ENCODE data around the gene MARCHF9. TPM values are rescaled to one million over a fixed set of nuclear protein-coding genes. Genes with fewer than 3 reads are reported as not detected.
A peak's percentile ranks its signal among the peaks of the same experiment; 100 is the strongest.
"Not testable (repeated sequence)": the region's sequence is repeated elsewhere in the genome, so short reads cannot be mapped to it uniquely, and the experiment has no call there.

MARCHF9 gene
- total RNA-seq, result 10 to 100 TPM; 29.2 to 31.4 TPM

GRCh38 chr12:57754411-57755193, at the start of gene MARCHF9:
MARCHF9 (plus strand) TSS chr12:57755103; CDS start chr12:57755529, 426 bp downstream.
- Mint-ChIP-seq H3K9me3 (no peaks in the 10 kb centered on the region), H3K27ac (peak within 1 kb of the TSS; percentile 81), H3K4me3 (peak within 1 kb of the TSS; percentile 93), H3K36me3 (ENCODE audit: low read depth) (peaks cover 34% of the 10 kb centered on the region), H3K27me3 (peaks cover 3% of the 10 kb centered on the region), H3K4me1 (peaks cover 63% of the 10 kb centered on the region)
- CTCF ChIA-PET, result interaction anchor here (0.6 kb wide), 2 partner anchors 11 to 23 kb away, joined by 3 read pairs; no protein-coding TSS in a partner anchor
- peak; percentile 88 for DNase-seq
- POLR2A ChIA-PET, result interaction anchor here (1.0 to 2.4 kb wide), 5 partner anchors 10 to 17 kb away, joined by 3 to 11 read pairs (median 3); partner anchors contain the start of genes EEF1AKMT3, METTL1 and TSPAN31

GRCh38 chr12:57707250-57707649, 47.7 kb upstream of the MARCHF9 start:
- H3K36me3 Mint-ChIP-seq (ENCODE audit: low read depth), result peaks cover 59% of the 10 kb centered on the region
- H3K4me1 Mint-ChIP-seq, result peaks cover 8% of the 10 kb centered on the region
- POLR2A ChIA-PET, result interaction anchor here (1.4 kb wide), 1 partner anchor 13 kb away, joined by 5 read pairs; no protein-coding TSS in a partner anchor

GRCh38 chr12:57708296-57708695, 46.6 kb upstream of the MARCHF9 start:
- CTCF ChIA-PET, result interaction anchor here (1.3 kb wide), 1 partner anchor 15 kb away, joined by 4 read pairs; the partner anchor contains the start of gene OS9
- H3K36me3 Mint-ChIP-seq (ENCODE audit: low read depth), result peaks cover 56% of the 10 kb centered on the region
- H3K9me3 Mint-ChIP-seq, result peaks cover 4% of the 10 kb centered on the region
- H3K4me3 Mint-ChIP-seq, result no peak overlapping the region
- POLR2A ChIA-PET, result interaction anchor here (0.6 to 1.4 kb wide), 5 partner anchors 12 to 601 kb away, joined by 3 to 5 read pairs (median 3); no protein-coding TSS in a partner anchor
- no peak overlapping the region for H3K27ac Mint-ChIP-seq
- peaks cover 8% of the 10 kb centered on the region for H3K4me1 Mint-ChIP-seq
- DNase-seq, result no peak
- H3K27me3 Mint-ChIP-seq, result no peaks in the 10 kb centered on the region

More at GRCh38 chr12:57707250-57707649, 47.7 kb upstream of the MARCHF9 start:
- CTCF ChIA-PET, result interaction anchor here (1.0 to 1.3 kb wide), 3 partner anchors 13 to 74 kb away, joined by 3 to 4 read pairs (median 4); partner anchors contain the start of genes B4GALNT1 and OS9
- H3K27me3 Mint-ChIP-seq, result no peaks in the 10 kb centered on the region
- no peak overlapping the region for H3K27ac Mint-ChIP-seq
- no peak for DNase-seq
- H3K4me3 Mint-ChIP-seq, result no peak overlapping the region
- peaks cover 6% of the 10 kb centered on the region for H3K9me3 Mint-ChIP-seq

GRCh38 chr12:57712701-57713100, 42.2 kb upstream of the MARCHF9 start:
- DNase-seq, result no peak
- Mint-ChIP-seq H3K9me3 (no peaks in the 10 kb centered on the region), H3K36me3 (ENCODE audit: low read depth) (peaks cover 37% of the 10 kb centered on the region), H3K27ac (no peak overlapping the region), H3K4me3 (no peak overlapping the region), H3K27me3 (no peaks in the 10 kb centered on the region), H3K4me1 (peaks cover 8% of the 10 kb centered on the region)
- CTCF ChIA-PET, result no interaction called here
- POLR2A ChIA-PET, result interaction anchor here (0.6 to 1.1 kb wide), 2 partner anchors 11 to 600 kb away, joined by 3 to 8 read pairs; no protein-coding TSS in a partner anchor

- no peak overlapping the region for H3K27ac Mint-ChIP-seq
- DNase-seq, result no peak
- ChIA-PET POLR2A (interaction anchor here (0.6 to 1.1 kb wide), 3 partner anchors 8 to 601 kb away, joined by 3 to 8 read pairs (median 3); no protein-coding TSS in a partner anchor), CTCF (no interaction called here)
- peaks cover 8% of the 10 kb centered on the region for H3K4me1 Mint-ChIP-seq
- H3K9me3 Mint-ChIP-seq, result no peaks in the 10 kb centered on the region
- H3K36me3 Mint-ChIP-seq (ENCODE audit: low read depth), result peaks cover 40% of the 10 kb centered on the region
- H3K27me3 Mint-ChIP-seq, result no peaks in the 10 kb centered on the region
- H3K4me3 Mint-ChIP-seq, result no peak overlapping the region
Measured at GRCh38 chr12:57713209-57713608, 41.7 kb upstream of the MARCHF9 start.

GRCh38 chr12:57715036-57715748, 39.7 kb upstream of the MARCHF9 start:
- H3K27ac Mint-ChIP-seq, H3K27me3 Mint-ChIP-seq, H3K4me3 Mint-ChIP-seq, H3K9me3 Mint-ChIP-seq, H3K4me1 Mint-ChIP-seq, DNase-seq: not testable (repeated sequence)
- POLR2A ChIA-PET, result interaction anchor here (2.1 kb wide), 1 partner anchor 26 kb away, joined by 6 read pairs; no protein-coding TSS in a partner anchor
- peaks cover 52% of the 10 kb centered on the region for H3K36me3 Mint-ChIP-seq (ENCODE audit: low read depth)
- CTCF ChIA-PET, result interaction anchor here (1.1 kb wide), 1 partner anchor 256 kb away, joined by 3 read pairs; no protein-coding TSS in a partner anchor

- CTCF ChIA-PET, result interaction anchor here (1.1 kb wide), 1 partner anchor 257 kb away, joined by 3 read pairs; no protein-coding TSS in a partner anchor
- no peaks in the 10 kb centered on the region for H3K27me3 Mint-ChIP-seq
- H3K9me3 Mint-ChIP-seq, result no peaks in the 10 kb centered on the region
- H3K4me1 Mint-ChIP-seq, result no peaks in the 10 kb centered on the region
- H3K27ac Mint-ChIP-seq, result no peak overlapping the region
- no peak for DNase-seq
- peaks cover 55% of the 10 kb centered on the region for H3K36me3 Mint-ChIP-seq (ENCODE audit: low read depth)
- POLR2A ChIA-PET, result interaction anchor here (2.1 kb wide), 1 partner anchor 25 kb away, joined by 6 read pairs; no protein-coding TSS in a partner anchor
- H3K4me3 Mint-ChIP-seq, result no peak overlapping the region
Measured at GRCh38 chr12:57715786-57716185, 39.1 kb upstream of the MARCHF9 start.

- Mint-ChIP-seq H3K27ac (no peak overlapping the region), H3K36me3 (ENCODE audit: low read depth) (peaks cover 58% of the 10 kb centered on the region), H3K9me3 (no peaks in the 10 kb centered on the region), H3K4me3 (no peak overlapping the region), H3K27me3 (no peaks in the 10 kb centered on the region), H3K4me1 (no peaks in the 10 kb centered on the region)
- DNase-seq, result no peak
- CTCF ChIA-PET, result interaction anchor here (1.1 kb wide), 1 partner anchor 257 kb away, joined by 3 read pairs; no protein-coding TSS in a partner anchor
- POLR2A ChIA-PET, result interaction anchor here (2.1 kb wide), 1 partner anchor 25 kb away, joined by 6 read pairs; no protein-coding TSS in a partner anchor
Measured at GRCh38 chr12:57716305-57716704, 38.6 kb upstream of the MARCHF9 start.

- Mint-ChIP-seq H3K4me3 (no peak overlapping the region), H3K36me3 (ENCODE audit: low read depth) (peaks cover 58% of the 10 kb centered on the region), H3K27ac (no peak overlapping the region), H3K27me3 (no peaks in the 10 kb centered on the region), H3K4me1 (no peaks in the 10 kb centered on the region), H3K9me3 (no peaks in the 10 kb centered on the region)
- CTCF ChIA-PET, result no interaction called here
- POLR2A ChIA-PET, result interaction anchor here (2.1 kb wide), 1 partner anchor 24 kb away, joined by 6 read pairs; no protein-coding TSS in a partner anchor
- no peak for DNase-seq
Measured at GRCh38 chr12:57717131-57717530, 37.8 kb upstream of the MARCHF9 start.

GRCh38 chr12:57717846-57718640, 36.9 kb upstream of the MARCHF9 start:
- Mint-ChIP-seq H3K9me3 (no peaks in the 10 kb centered on the region), H3K4me1 (no peaks in the 10 kb centered on the region), H3K4me3 (no peak overlapping the region), H3K36me3 (ENCODE audit: low read depth) (peaks cover 53% of the 10 kb centered on the region), H3K27me3 (no peaks in the 10 kb centered on the region), H3K27ac (no peak overlapping the region)
- POLR2A ChIA-PET, result interaction anchor here (0.6 to 1.7 kb wide), 4 partner anchors 8 to 238 kb away, joined by 3 to 4 read pairs (median 4); partner anchors contain the start of gene ARHGAP9
- CTCF ChIA-PET, result no interaction called here
- DNase-seq, result no peak

- Mint-ChIP-seq H3K36me3 (ENCODE audit: low read depth) (peaks cover 53% of the 10 kb centered on the region), H3K4me1 (no peaks in the 10 kb centered on the region), H3K27me3 (no peaks in the 10 kb centered on the region), H3K9me3 (no peaks in the 10 kb centered on the region), H3K27ac (no peak overlapping the region), H3K4me3 (no peak overlapping the region)
- ChIA-PET CTCF (interaction anchor here (1.5 kb wide), 1 partner anchor 23 kb away, joined by 6 read pairs; no protein-coding TSS in a partner anchor), POLR2A (interaction anchor here (0.8 to 3.4 kb wide), 9 partner anchors 9 to 135 kb away, joined by 3 to 27 read pairs (median 4); partner anchors contain the start of genes CDK4, OS9 and TSPAN31)
- DNase-seq, result no peak
Measured at GRCh38 chr12:57718641-57719528, 36.0 kb upstream of the MARCHF9 start.
